Stimulated activated naive CD8-positive, alpha-beta T cell treated with anti-CD3 and anti-CD28 coated beads, Interleukin-15, amount 100 ng/mL, for 72 hours (primary cell): Measurements from ENCODE around the gene HOXB8.

Experiments used
- ATAC-seq: fragments of 150-1000 bp; cut with Tn5 transposase; 2 replicates; pipeline ENCODE4 v1.10.0; 2021; ENCODE audit warnings: mild to moderate bottlenecking, moderate library complexity
- DNase-seq, 2 donors: peaks; one replicate each; pipeline ENCODE4 v3.0.0; 2021 to 2022
- H3K27ac Mint-ChIP-seq, 2 donors: one replicate each; pipeline ENCODE4 v1.8.0; 2022; ENCODE audit warnings: mild to moderate bottlenecking in 2 of 2, mixed read lengths in 2 of 2, moderate library complexity in 2 of 2
- H3K27me3 Mint-ChIP-seq: one replicate; pipeline ENCODE4 v1.8.0; 2022; ENCODE audit warnings: mixed read lengths
- H3K4me1 Mint-ChIP-seq: one replicate; pipeline ENCODE4 v1.8.0; 2022; ENCODE audit warnings: mild to moderate bottlenecking, mixed read lengths
- H3K4me3 Mint-ChIP-seq, 2 donors: one replicate each; pipeline ENCODE4 v1.8.0; 2022; ENCODE audit warnings: mild to moderate bottlenecking in 2 of 2, mixed read lengths in 2 of 2, moderate library complexity in 1 of 2
- H3K9me3 Mint-ChIP-seq, 2 donors: one replicate each; pipeline ENCODE4 v1.8.0; 2022; ENCODE audit warnings: mixed read lengths in 2 of 2

The HOXB8 gene

DNA sequence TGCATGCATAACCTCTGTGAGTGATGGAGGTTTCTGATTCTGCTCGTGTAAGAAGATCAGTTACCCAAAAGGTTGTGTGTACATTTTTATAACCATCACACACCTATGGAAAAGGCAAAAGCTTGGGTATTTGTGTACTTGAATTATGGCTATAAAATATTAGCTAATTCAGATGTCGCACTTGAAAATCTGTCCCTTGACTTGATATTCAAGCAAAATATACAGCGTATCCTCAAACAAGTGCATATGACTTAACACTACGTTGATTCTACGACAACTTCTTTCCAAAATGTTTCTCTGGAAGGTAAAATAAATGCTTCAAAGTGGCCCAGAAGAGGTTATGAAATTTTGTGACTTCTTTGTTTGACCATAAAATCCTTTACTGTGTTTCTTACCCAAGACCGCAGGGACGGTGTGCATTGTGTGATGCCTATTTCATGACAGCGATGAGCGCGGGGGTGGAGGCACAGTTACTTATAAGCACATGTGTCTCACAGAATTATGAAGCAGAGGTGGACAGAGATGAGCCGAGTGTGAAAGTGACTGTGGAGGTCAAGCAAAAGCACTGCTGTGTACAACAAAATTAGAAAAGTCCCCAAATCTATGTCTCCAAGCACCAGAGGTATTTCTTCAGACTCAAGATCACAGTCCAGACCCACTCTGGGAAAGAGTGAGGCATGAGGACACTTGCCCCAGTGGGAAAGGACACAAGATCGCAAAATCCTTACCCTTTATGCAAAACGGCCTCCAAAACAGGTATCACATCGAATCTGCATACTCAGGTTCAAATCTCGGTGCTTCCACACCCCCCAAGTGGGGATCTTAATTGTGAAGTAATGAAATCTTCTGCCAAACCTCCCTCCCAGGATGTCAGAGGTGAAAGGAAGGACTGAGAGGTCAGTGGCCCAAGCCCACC is 15.2 kb upstream of the HOXB8 start:
- Mint-ChIP-seq H3K9me3 (no peaks in the 10 kb centered on the region), H3K4me3 (no peak overlapping the region), H3K27ac (no peak overlapping the region), H3K4me1 (peaks cover 42% of the 10 kb centered on the region), H3K27me3 (peaks cover 98% of the 10 kb centered on the region)
- no peak for ATAC-seq
- DNase-seq = no peak

DNA sequence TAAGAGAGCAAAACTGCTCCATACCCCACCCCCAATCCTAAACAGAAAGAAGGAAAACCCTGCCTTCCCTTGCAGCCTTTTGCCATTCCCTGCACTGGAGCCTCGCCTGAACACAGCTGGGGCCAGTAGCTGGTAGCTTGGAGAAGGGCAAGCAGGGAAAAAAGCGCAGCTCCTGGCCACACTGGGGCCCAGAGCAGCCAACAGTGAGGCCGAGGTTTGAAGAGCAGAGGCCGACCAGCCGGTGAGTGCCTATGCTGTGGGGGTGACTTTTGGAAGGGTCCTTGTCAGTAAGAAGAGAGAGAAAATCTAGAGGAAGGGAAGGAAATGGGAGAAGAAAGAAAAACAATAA is 14.3 kb upstream of the HOXB8 start:
- no peak overlapping the region for H3K4me3 Mint-ChIP-seq
- H3K27ac Mint-ChIP-seq = no peak overlapping the region
- no peak for DNase-seq
- peaks cover 36% of the 10 kb centered on the region for H3K4me1 Mint-ChIP-seq
- peaks cover 94% of the 10 kb centered on the region for H3K27me3 Mint-ChIP-seq
- no peaks in the 10 kb centered on the region for H3K9me3 Mint-ChIP-seq
- no peak for ATAC-seq

DNA sequence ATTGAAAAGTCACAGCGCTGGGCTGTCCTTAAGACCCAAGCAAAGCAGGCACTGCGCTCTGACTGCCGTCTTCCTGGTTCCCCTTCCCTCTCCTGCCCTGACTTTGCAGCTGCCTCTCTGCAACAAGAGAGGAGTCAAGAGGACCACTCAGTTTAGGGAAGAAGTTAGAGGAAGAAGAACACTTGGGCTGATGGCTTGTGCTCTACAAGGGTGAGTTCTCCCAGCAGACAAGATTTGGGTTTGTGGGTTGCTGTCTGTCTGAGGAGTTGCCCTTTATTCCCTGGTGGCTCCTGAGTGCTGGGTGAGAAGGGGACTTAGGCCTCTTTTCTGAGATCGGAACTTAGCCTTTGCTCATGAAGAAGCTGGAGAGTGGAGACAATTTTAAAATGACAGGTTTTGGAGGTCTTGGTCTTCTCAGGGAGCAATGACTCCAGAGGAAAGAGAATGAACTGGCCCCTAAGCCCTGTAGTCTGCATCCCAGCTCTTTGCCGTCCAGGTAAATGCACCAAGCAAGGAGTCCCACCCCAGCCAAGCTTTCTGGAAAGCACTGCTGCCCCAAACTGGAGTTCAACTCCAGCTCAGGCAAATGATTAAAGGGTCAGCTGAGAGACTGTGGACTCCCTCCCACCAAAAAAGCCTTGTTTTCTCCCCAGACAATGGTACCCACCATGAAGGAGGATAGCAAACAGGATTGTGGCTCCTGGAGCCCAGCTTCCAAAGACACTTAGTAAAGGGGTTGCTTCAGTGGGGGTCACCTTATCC is 13.7 kb upstream of the HOXB8 start:
- peaks cover 31% of the 10 kb centered on the region for H3K4me1 Mint-ChIP-seq
- H3K27ac Mint-ChIP-seq = no peak overlapping the region
- ATAC-seq (no peak), DNase-seq (no peak)
- H3K4me3 Mint-ChIP-seq = no peak overlapping the region
- peaks cover 94% of the 10 kb centered on the region for H3K27me3 Mint-ChIP-seq
- no peaks in the 10 kb centered on the region for H3K9me3 Mint-ChIP-seq

DNA sequence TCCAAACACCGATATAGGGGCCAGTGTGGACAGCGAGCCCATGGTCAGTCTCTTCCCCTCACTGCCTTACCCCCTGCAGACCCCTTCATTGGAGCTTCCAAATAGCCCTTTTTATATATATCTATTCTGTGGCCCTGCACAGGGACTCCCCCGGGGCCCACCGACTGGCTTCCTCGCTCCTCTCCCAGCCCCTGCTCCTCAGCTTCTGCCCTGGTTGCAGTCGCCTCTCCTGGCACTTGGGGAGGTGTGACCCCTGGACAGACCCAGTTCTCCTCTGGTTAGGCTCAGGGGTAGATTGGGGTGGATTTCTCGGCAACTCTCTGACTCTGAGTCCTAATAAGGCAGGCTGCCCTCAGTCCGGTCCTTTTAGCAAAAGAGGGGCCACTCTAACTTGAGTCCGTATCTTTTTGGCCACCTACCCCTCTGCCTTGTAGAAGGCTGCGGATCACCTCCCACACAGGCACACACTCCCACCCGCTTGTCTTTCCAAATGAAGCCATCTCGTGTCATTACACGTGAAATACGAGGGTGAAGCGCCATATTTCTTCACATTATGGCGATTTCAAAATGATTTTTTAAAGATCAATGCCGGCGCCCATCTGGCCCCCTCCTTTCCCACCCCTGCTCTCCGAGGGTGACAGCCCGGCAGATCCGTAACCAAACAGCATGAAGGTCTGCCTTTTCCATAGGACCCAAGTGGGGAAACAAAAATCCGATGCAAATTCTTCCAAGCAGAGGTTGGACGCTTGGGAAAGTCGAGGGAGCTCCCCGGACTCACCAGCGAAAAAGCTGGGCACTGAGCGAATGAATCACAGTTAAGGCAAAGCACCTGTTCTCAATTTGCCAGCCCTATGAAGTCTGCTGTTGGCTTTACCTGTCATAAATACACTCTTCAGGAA is 12.8 kb upstream of the HOXB8 start:
- ATAC-seq (no peak), DNase-seq (no peak)
- Mint-ChIP-seq H3K9me3 (no peaks in the 10 kb centered on the region), H3K27ac (peak overlapping the region; percentile 38 to 60), H3K27me3 (peaks cover 94% of the 10 kb centered on the region), H3K4me3 (peak overlapping the region in 1 of 2 donors; percentile 49), H3K4me1 (peaks cover 27% of the 10 kb centered on the region)

DNA sequence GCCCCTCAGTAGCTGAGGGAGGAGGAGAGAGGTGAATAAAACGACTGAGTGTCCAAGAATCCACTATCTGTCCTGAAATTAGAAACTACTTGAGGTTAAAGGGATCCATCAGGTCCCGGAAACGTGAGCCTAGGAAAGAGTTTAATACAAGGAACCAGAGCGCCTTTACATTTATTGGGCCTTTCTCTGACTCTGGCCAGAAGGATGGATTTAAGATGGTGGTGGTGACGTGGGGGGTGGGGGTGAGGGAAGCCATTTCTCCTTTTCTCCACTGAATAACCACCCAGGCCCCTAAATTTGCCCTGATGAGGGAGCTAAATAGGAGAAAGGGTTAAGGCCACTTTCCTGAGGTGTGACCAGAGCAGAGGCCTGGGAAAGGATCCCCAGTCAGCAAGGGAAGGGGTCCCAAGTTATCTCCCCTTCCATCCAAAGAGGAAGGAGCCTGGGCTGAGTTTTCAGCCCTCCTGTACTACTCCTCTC is 12.1 kb upstream of the HOXB8 start:
- peak overlapping the region; percentile 88 to 90 for H3K4me3 Mint-ChIP-seq
- peak overlapping the region; percentile 99 to 100 for H3K27ac Mint-ChIP-seq
- DNase-seq (no peak), ATAC-seq (no peak)
- peaks cover 94% of the 10 kb centered on the region for H3K27me3 Mint-ChIP-seq
- H3K9me3 Mint-ChIP-seq = no peaks in the 10 kb centered on the region
- peaks cover 20% of the 10 kb centered on the region for H3K4me1 Mint-ChIP-seq

DNA sequence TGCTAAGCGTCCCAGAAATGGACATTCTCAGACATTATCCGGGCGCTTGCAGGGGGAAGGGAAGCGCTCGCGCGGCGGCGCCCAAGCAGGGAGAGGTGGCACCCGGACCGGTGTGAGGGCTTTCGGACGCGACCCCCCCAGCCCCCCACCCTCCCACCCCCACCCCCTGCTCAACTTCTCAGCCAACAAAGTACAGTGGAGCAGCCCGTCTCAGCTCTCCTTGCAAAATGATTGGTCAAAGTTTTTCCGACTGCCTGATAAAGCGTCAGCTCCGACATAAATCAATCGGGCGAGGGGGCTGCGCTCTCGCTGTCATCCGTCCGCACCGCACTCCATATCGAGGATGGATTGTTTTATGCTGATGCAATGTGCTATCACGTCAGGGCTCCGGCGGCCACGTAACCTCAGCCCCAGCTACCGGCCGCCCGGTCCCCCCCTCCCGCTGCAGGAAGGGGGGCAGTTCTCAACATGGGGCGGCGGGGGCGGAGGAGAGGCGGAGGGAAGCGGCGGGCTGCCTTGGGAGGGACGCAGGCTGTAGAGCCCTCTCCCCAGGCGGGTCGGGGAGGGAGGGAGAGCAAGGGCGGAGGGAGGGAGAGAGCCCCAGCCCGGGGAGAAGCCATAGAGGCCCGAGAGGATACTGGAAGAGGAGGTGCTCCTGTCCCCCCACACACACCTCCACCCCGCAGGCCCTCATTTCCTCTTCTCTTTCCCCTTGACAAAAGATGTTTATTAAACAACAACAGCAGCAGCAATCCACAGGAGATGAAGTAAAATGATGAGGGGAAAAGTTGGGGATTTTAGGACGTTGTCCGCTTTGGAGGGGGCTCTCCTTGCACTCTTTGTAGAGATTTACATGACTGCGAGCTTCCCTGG is 11.4 kb upstream of the HOXB8 start, which contains the start of gene HOXB9:
Gene HOXB9, minus strand, starts transcription at position 114 of the 873 bp plus-strand sequence. Its CDS starts 89 bp downstream, at position 25.
- ATAC-seq (peak; percentile 84), DNase-seq (peak; percentile 72 to 82)
- Mint-ChIP-seq H3K4me3 (peak within 1 kb of the TSS; percentile 88 to 90), H3K9me3 (no peaks in the 10 kb centered on the region), H3K4me1 (peaks cover 20% of the 10 kb centered on the region), H3K27ac (peak within 1 kb of the TSS; percentile 99 to 100), H3K27me3 (peaks cover 94% of the 10 kb centered on the region)

DNA sequence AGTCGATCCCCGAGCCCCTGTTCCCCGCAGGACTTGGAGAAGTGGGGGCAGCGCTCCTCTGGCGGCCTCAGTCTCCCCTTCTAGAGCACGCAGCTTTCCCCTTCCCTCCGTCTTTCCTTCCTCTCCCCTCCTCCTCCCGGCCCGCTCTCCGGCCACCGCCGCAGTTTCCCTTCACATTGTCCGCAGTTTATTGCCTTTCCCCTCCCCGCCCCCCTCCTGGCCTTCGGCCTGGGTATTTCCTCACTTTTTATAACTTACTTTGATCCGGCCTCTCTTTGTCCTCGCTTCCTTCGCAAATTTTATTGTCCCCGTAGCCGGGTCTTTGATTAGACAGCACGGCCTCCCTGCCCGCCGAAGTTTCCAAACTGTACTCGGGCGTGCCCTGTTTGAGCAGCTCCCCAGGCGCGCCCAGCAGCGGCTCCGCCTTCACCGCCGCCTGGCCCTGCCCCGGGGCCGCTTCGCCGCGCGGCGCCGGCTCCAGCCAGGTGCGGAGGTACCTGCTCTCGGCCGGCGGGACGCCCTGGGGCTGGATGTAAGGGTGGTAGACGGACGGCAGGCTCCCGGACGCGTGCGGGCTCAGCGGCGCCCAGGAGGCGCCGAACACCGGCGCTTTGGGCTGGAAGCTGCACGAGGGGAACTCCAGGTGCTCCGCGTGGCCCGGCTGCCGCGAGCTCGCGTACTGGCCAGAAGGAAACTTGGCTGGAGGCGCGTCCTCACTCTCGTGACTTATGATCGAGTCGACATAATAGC is 10.6 kb upstream of the HOXB8 start:
- peak overlapping the region; percentile 84 to 100 for H3K27ac Mint-ChIP-seq
- peaks cover 20% of the 10 kb centered on the region for H3K4me1 Mint-ChIP-seq
- ATAC-seq (peak; percentile 65), DNase-seq (peak; percentile 61 to 63)
- H3K4me3 Mint-ChIP-seq = peak overlapping the region; percentile 88 to 90
- H3K9me3 Mint-ChIP-seq = no peaks in the 10 kb centered on the region
- peaks cover 94% of the 10 kb centered on the region for H3K27me3 Mint-ChIP-seq

DNA sequence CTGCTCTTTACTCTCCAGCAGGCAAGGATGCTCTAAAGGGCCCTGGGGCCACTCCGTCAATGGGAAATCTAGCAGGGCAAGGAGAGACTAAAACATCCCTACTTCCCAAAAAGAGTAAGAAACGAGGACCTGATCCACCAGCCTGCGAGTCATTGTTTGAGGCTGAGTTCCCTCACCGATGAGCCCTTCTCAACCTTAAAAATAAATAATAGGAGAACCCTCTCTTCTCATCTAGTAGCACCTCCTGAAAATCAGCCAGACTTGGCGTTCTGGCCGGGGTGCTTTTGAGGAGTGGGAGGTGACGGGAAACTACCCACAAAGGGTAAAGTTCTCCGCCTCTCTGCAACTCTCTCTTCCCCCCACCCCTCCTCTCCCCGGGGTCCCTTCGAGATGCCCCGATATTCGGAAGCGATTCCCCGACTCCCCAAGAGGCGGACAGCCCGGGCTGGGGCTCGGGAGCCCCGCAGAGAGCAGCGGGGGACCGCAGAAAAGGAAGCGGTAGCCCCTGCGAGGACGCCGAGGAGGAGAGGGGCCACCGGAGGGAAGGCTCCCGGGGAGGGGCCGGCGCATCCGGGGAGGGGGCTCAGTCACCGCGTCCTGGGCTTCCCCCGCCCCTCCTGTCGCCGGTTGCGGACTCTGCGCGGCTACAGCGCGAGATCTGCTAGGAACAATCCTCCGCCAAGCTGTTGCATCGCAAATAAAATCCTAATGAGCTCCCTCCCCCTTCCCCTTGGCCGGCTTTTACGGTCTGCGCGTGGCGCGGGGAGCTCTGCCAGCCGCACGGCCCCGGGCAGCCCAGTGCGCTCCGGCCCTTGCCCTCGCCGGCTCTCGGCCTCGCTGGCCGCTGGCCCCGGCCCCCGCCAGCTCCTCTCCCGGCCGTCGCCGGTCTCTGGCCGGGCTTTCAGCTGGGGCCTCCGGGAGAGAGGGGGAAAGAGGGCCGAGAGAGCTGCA is 9.7 kb upstream of the HOXB8 start:
- Mint-ChIP-seq H3K27me3 (peaks cover 94% of the 10 kb centered on the region), H3K9me3 (no peaks in the 10 kb centered on the region), H3K4me3 (peak overlapping the region; percentile 88 to 90), H3K27ac (peak overlapping the region in 1 of 2 donors; percentile 37), H3K4me1 (peaks cover 21% of the 10 kb centered on the region)
- ATAC-seq = peak; percentile 50
- peak in 1 of 2 donors; percentile 51 for DNase-seq

DNA sequence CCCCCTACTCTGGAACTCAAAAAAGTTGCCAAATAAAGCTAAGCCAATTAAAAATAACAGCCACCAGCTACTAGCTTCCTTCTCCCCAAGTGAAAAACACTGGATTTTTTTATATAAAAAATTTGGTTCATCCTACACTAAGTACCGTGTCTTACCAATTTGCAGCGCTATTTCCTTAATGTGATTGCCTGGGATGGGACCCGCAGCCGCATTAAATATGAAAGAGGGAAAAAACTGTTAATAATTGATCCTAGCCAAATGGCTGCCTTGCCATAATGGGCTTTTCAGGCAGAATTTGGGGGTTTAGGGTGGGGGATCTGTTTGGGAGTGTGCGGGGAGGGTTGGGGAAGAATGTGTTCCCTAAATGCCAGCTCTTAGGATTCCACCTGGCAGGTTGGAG is 9.0 kb upstream of the HOXB8 start:
- peak overlapping the region; percentile 21 to 67 for H3K4me3 Mint-ChIP-seq
- peaks cover 94% of the 10 kb centered on the region for H3K27me3 Mint-ChIP-seq
- no peaks in the 10 kb centered on the region for H3K9me3 Mint-ChIP-seq
- ATAC-seq = no peak
- H3K4me1 Mint-ChIP-seq = peaks cover 28% of the 10 kb centered on the region
- DNase-seq = no peak
- H3K27ac Mint-ChIP-seq = no peak overlapping the region

DNA sequence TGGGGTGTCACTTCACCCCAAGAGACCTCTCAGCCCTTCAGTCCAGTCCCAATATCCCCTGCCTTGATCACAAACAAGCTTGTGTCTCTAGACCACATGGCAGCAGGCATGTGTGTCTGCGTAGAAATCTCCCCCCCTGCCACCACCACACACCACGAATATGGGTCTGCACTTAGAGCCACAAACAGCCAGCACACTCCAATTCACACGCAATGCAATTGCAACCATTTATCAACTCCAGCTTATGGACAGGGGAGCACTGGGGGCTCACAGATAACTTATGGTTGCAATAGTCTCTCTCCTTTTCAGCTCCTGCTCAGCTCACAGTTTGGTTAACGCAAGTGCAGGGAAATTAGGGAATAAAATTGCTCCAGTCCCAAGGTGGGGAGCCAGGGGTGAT is 8.5 kb upstream of the HOXB8 start:
- Mint-ChIP-seq H3K9me3 (no peaks in the 10 kb centered on the region), H3K27ac (no peak overlapping the region), H3K27me3 (peaks cover 94% of the 10 kb centered on the region), H3K4me1 (peaks cover 34% of the 10 kb centered on the region), H3K4me3 (no peak overlapping the region)
- no peak for DNase-seq
- no peak for ATAC-seq

DNA sequence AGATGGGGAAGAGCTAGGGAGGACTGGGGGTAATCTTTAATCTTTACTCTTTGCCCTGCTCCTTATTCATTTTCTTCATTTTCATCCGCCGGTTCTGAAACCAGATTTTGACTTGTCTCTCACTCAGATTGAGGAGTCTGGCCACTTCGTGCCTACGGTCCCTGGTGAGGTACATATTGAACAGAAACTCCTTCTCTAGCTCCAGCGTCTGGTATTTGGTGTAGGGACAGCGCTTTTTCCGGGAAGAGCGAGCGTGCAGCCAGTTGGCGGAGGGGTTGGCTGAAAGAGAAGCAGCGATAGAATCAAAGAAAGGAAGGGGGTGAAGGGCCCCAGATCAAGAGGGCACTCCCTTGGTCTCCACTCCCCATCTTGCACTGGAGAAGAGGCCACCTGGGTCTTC is 7.8 kb upstream of the HOXB8 start:
- peaks cover 35% of the 10 kb centered on the region for H3K4me1 Mint-ChIP-seq
- no peaks in the 10 kb centered on the region for H3K9me3 Mint-ChIP-seq
- no peak overlapping the region for H3K4me3 Mint-ChIP-seq
- ATAC-seq = no peak
- no peak overlapping the region for H3K27ac Mint-ChIP-seq
- no peak for DNase-seq
- H3K27me3 Mint-ChIP-seq = peaks cover 94% of the 10 kb centered on the region

DNA sequence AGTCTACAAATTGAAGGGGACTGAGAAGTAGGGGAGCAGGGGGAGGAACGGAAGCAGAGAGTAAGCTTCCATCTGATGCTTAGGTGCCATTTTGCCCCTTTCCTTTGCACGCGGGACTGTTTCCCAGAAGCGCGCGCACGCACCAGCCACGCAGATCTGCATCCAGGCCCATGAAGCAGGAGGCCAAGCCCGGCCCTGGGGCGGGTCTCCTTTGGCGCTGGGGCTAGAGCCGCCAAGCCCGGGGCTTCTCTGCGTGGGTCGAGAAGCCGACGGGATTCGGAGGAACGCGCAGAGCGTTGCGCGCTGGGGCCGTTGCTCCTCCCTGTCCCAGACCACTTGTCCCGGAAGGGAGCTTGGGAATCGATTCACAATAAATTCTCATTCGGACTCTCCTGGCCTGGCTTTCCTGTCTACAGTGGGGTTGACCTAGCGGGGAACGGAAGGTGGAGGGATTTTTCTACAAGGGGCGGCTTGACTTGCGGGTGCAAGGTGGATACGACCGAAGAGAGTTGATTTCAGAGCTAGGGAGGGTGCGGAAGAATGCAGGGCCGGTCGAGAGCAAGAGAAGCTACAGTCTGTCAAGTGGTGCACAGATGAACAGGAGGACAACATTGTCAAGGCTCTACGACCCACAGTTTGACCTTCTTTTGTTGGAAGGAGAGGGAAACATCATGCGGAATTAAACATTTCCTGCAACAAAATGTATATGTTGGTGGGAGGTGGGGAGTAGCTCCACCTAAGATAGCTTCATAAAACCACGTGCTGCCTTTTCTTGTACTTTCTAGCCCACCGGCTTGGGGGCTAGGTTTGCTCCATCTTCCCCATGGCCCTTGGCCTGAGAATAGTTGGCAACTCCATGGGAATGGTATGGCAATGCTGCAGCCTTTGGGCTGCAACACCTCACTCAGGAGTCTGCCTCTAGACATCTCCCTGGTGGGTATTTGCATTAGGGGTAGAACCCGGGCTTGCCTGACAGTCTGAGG is 6.6 kb upstream of the HOXB8 start:
- Mint-ChIP-seq H3K9me3 (no peaks in the 10 kb centered on the region), H3K27me3 (peaks cover 94% of the 10 kb centered on the region), H3K4me1 (peaks cover 41% of the 10 kb centered on the region), H3K4me3 (no peak overlapping the region), H3K27ac (no peak overlapping the region)
- DNase-seq (no peak), ATAC-seq (no peak)
